Measurements from ENCODE around the gene ZC3H4. TPM values are rescaled to one million over a fixed set of nuclear protein-coding genes. Genes with fewer than 3 reads are reported as not detected.

ZC3H4 gene
- total and polyA plus RNA-seq, 9 of the 15 experiments (the other 6 are each of a cell fraction or from before 2014, with no cell fraction given): 2.2 to 75.6 (median 18.3) TPM

DNA sequence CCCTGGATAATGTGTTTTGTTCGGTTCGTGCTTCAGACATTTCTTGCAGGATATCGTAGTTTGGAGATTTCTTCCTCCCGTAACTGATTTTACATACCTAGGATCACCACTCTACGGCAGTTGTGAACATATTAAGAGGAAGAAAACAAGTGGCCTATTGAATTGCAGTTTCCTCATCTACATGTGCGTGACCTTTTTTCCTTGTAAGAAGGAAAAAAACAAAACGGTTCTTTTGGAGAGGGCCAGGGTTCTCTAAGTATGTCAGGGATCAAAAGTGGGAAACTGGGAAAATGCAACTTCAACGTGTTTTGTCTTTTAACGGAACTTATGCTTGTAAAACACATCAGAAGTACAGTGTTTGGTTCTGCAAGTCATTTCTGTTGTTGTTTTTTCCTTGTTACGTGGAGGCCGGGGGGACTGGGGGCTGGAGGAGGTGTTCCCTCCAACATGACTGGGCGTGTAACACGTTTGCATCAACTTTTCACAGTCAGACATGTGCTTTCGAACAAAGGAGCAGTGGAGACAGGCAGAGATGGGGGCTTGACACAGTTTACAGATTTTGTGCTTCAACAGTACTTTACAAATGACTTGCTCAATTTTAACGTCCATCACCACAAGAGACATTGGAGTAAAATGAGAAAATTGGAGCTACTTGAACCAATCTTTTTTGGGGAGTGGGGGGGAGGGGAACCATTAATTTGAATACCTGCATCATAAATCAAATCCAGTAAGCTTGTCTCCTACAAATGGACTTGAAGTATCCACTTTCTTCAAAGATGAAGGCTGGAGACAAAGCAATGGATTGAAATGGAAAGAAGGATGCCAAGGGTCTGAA is 3.8 kb downstream of the ZC3H4 start (continued):
- TF ChIP-seq ZBTB1 (CRISPR knock-in tag; IDR thresholded peaks at IDR 0.05; ENCODE audit: borderline replicate concordance, low read depth) (no peak), SMARCA5 (IDR thresholded peaks at IDR 0.05) (no peak), PRDM10 (IDR thresholded peaks at IDR 0.05; ENCODE audit: partially characterized antibody) (no peak), PHF21A (IDR thresholded peaks at IDR 0.05; ENCODE audit: borderline replicate concordance, low read depth) (no peak), SREBF1 (IDR thresholded peaks at IDR 0.05; ENCODE audit: borderline replicate concordance, low read depth, low read length) (no peak), SMAD3 (CRISPR knock-in tag; conservative IDR thresholded peaks at IDR 0.05) (peak; percentile 21; the same call in 1 of the 2 replicates), HES1 (IDR thresholded peaks at IDR 0.05; ENCODE audit: low read depth) (no peak), CREB3 (tag; conservative IDR thresholded peaks at IDR 0.05; ENCODE audit: low read depth) (peak; percentile 75; the same call in 1 of the 2 replicates), FOXA1 (IDR thresholded peaks at IDR 0.05; ENCODE audit: borderline replicate concordance) (no peak), THAP12 (CRISPR knock-in tag; IDR thresholded peaks at IDR 0.05) (no peak), NUFIP1 (IDR thresholded peaks at IDR 0.05; ENCODE audit: partially characterized antibody) (peak; percentile 60), MED1 (CRISPR knock-in tag; IDR thresholded peaks at IDR 0.05; ENCODE audit: borderline replicate concordance) (no peak), HNRNPK (IDR thresholded peaks at IDR 0.05; ENCODE audit: low read depth, low read length, poor library complexity, severe bottlenecking) (no peak)
- TF ChIP-seq, protein P1, sequence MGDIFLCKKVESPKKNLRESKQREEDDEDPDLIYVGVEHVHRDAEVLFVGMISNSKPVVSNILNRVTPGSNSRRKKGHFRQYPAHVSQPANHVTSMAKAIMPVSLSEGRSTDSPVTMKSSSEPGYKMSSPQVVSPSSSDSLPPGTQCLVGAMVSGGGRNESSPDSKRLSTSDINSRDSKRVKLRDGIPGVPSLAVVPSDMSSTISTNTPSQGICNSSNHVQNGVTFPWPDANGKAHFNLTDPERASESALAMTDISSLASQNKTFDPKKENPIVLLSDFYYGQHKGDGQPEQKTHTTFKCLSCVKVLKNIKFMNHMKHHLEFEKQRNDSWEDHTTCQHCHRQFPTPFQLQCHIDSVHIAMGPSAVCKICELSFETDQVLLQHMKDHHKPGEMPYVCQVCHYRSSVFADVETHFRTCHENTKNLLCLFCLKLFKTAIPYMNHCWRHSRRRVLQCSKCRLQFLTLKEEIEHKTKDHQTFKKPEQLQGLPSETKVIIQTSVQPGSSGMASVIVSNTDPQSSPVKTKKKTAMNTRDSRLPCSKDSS (IDR thresholded peaks at IDR 0.05; ENCODE audit: low read depth, partially characterized antibody): no peak
- TF ChIP-seq, protein P2, sequence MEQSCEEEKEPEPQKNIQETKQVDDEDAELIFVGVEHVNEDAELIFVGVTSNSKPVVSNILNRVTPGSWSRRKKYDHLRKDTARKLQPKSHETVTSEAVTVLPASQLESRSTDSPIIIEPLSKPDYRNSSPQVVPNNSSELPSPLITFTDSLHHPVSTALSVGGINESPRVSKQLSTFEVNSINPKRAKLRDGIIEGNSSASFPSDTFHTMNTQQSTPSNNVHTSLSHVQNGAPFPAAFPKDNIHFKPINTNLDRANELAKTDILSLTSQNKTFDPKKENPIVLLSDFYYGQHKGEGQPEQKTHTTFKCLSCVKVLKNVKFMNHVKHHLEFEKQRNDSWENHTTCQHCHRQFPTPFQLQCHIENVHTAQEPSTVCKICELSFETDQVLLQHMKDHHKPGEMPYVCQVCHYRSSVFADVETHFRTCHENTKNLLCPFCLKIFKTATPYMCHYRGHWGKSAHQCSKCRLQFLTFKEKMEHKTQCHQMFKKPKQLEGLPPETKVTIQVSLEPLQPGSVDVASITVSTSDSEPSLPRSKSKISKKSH (CRISPR knock-in tag; IDR thresholded peaks at IDR 0.05): no peak
